HepG2 (cell line): ENCODE measurements around the gene ARVCF. TPM values are rescaled to one million over a fixed set of nuclear protein-coding genes. Genes with fewer than 3 reads are reported as not detected.

Experiments
- CSRNP1 ChIP-seq: sonication (generic); formaldehyde crosslinking; IDR thresholded peaks from 2 replicates; pipeline ENCODE4 v1.8.1; 2023; ENCODE audit warnings: mild to moderate bottlenecking, missing genetic modification reagents
- ELF3 ChIP-seq: IDR thresholded peaks from 2 replicates; pipeline ENCODE4 v1.6.1; 2016; ENCODE audit warnings: missing genetic modification reagents, missing compliant biosample characterization
- HNRNPUL1 ChIP-seq: fragments of 200-400 bp; formaldehyde crosslinking; IDR thresholded peaks from 2 replicates; pipeline ENCODE4 v1.6.1; 2017; ENCODE audit warnings: low read depth, mild to moderate bottlenecking, low read length, moderate library complexity
- IKZF1 ChIP-seq: fragments of 450-650 bp; IDR thresholded peaks from 2 replicates; pipeline ENCODE4 v1.7.1; 2016
- MYC ChIP-seq: sonication (generic); formaldehyde crosslinking; IDR thresholded peaks from 2 replicates; pipeline ENCODE4 v1.9.0; 2021; ENCODE audit warnings: missing genetic modification reagents, borderline replicate concordance
- NFIC ChIP-seq: IDR thresholded peaks from 2 replicates; pipeline ENCODE4 v1.6.1; 2012; ENCODE audit warnings: mild to moderate bottlenecking, low read length, inconsistent platforms
- PLSCR1 ChIP-seq: sonication (generic); formaldehyde crosslinking; IDR thresholded peaks from 2 replicates; pipeline ENCODE4 v1.5.0; 2020; ENCODE audit warnings: missing genetic modification reagents, mild to moderate bottlenecking, borderline replicate concordance
- POGZ ChIP-seq: sonication (generic); formaldehyde crosslinking; IDR thresholded peaks from 2 replicates; pipeline ENCODE4 v1.4.0; 2020; ENCODE audit warnings: mild to moderate bottlenecking, missing genetic modification reagents
- RBM22 ChIP-seq: fragments of 200-400 bp; formaldehyde crosslinking; optimal IDR thresholded peaks from 2 replicates; pipeline ENCODE3; 2017; ENCODE audit warnings: mild to moderate bottlenecking, low read length, moderate library complexity
- SATB2 ChIP-seq: sonication (generic); formaldehyde crosslinking; IDR thresholded peaks from 2 replicates; pipeline ENCODE4 v1.5.0; 2020; ENCODE audit warnings: missing genetic modification reagents
- SCMH1 ChIP-seq: sonication (generic); formaldehyde crosslinking; IDR thresholded peaks from 2 replicates; pipeline ENCODE4 v1.9.0; 2021; ENCODE audit warnings: missing genetic modification reagents, mild to moderate bottlenecking, borderline replicate concordance
- SMAD1 ChIP-seq: sonication (generic); formaldehyde crosslinking; IDR thresholded peaks from 2 replicates; pipeline ENCODE4 v1.4.0; 2020; ENCODE audit warnings: missing genetic modification reagents, low read depth, mild to moderate bottlenecking, borderline replicate concordance
- SNAPC2 ChIP-seq: sonication (generic); formaldehyde crosslinking; IDR thresholded peaks from 2 replicates; pipeline ENCODE4 v1.8.1; 2022; ENCODE audit warnings: mild to moderate bottlenecking, missing genetic modification reagents
- SP140L ChIP-seq: sonication (generic); formaldehyde crosslinking; IDR thresholded peaks from 2 replicates; pipeline ENCODE4 v1.4.0; 2020; ENCODE audit warnings: missing genetic modification reagents, borderline replicate concordance
- ZFP1 ChIP-seq: IDR thresholded peaks from 2 replicates; pipeline ENCODE4 v1.6.1; 2016
- ZNF557 ChIP-seq: sonication (generic); formaldehyde crosslinking; IDR thresholded peaks from 2 replicates; pipeline ENCODE4 v1.4.0; 2020; ENCODE audit warnings: missing genetic modification reagents
- ZNF574 ChIP-seq: sonication (generic); formaldehyde crosslinking; IDR thresholded peaks from 2 replicates; pipeline ENCODE4 v1.4.0; 2020; ENCODE audit warnings: missing genetic modification reagents
- ZNF598 ChIP-seq: sonication (generic); formaldehyde crosslinking; IDR thresholded peaks from 2 replicates; pipeline ENCODE4 v1.5.1; 2020; ENCODE audit warnings: mild to moderate bottlenecking, missing genetic modification reagents, borderline replicate concordance
- ZNF687 ChIP-seq: sonication (generic); formaldehyde crosslinking; IDR thresholded peaks from 2 replicates; pipeline ENCODE4 v1.5.1; 2020; ENCODE audit warnings: mild to moderate bottlenecking, missing genetic modification reagents, moderate library complexity
- polyA plus RNA-seq, 8 experiments: library from polyadenylated mRNA; depleted of rRNA in 3 of 8; stranded (reverse) in 7 of 8; unstranded in 1 of 8; fragments of >200 nt; fragmentation: Illumina TruSeq in 4 of 8; extraction: Trizol in 4 of 8; gene quantifications; 2 replicates each; pipeline versions ENCODE4 v1.2.1 to v1.2.3, GENCODE V29; 2011 to 2016; ENCODE audit warnings: low read depth in 4 of 8, missing spikeins in 1 of 8, mixed read lengths in 1 of 8; ENCODE audit not compliant: insufficient read depth in 1 of 8
- total RNA-seq, 5 experiments: library from RNA; depleted of rRNA; stranded (reverse); fragments of >200 nt; fragmentation: Illumina TruSeq; extraction: Trizol; gene quantifications; 2 replicates each; pipeline ENCODE4 v1.2.3, GENCODE V29; 2016; ENCODE audit warnings: low read depth in 1 of 5

ARVCF gene
- total and polyA plus RNA-seq, 2 of the 13 experiments (the other 11 are each of a cell fraction or from before 2014, with no cell fraction given): 16.4 to 17.7 TPM

- TF ChIP-seq ZNF557 (CRISPR knock-in tag) (no peak), SNAPC2 (CRISPR knock-in tag) (peak; percentile 57; the same call in 1 of the 2 replicates), PLSCR1 (CRISPR knock-in tag) (no peak), SP140L (no peak), ELF3 (CRISPR knock-in tag) (peak; percentile 78), HNRNPUL1 (no peak), MYC (CRISPR knock-in tag) (peak; percentile 59; the same call in 1 of the 2 replicates), ZFP1 (CRISPR knock-in tag) (no peak), SCMH1 (CRISPR knock-in tag) (no peak), ZNF574 (CRISPR knock-in tag) (peak; percentile 52), ZNF687 (CRISPR knock-in tag) (peak; percentile 90), IKZF1 (no peak), RBM22 (no peak), NFIC (no peak), CSRNP1 (peak; percentile 43; the same call in 1 of the 2 replicates), SMAD1 (CRISPR knock-in tag) (no peak; the same call in 1 of the 2 replicates), SATB2 (CRISPR knock-in tag) (no peak), ZNF598 (CRISPR knock-in tag) (peak; percentile 45; the same call in 1 of the 2 replicates), POGZ (CRISPR knock-in tag) (no peak; the same call in 1 of the 2 replicates)
Measured at GRCh38 chr22:20010307-20011122, 6.1 kb downstream of the ARVCF start (continued).
